ENCODE measurements around the gene KIF6.

GRCh38 chr6:39402239-39402751 is 322.9 kb downstream of the KIF6 start:
- TF ChIP-seq CTCF (IDR thresholded peaks at IDR 0.05) (no peak), POLR2A (IDR thresholded peaks at IDR 0.05) (no peak), POLR2AphosphoS5 (IDR thresholded peaks at IDR 0.05; ENCODE audit: insufficient read depth in 1 of 2, low read depth in 1 of 2) (no peak)
